ENCODE results near the gene AOX1. TPM values are rescaled to one million over a fixed set of nuclear protein-coding genes. Genes with fewer than 3 reads are reported as not detected.
"Not testable (repeated sequence)": the region's sequence is repeated elsewhere in the genome, so short reads cannot be mapped to it uniquely, and the experiment has no call there.

Gene AOX1
- polyA plus RNA-seq, 3 donors, result 2.1 to 2.8 (median 2.3) TPM

DNA sequence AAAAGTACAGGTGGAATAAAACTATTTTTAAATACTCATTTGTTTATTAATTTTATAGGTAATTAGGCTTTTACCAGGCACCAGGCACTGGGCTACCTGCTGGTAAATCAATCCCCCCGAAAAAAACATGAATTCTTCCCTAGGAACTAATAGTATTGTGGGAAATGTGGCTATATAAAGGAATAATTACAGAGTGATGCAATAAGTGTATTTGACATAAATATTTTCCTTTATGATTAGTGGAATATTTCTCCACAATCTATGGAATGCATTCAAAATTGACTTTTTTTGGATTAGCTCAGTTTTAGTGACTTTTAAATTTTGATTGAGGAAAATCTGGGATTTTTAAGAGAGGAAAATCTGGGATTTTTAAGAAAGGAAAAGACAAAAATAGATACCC lies 116.2 kb downstream of the AOX1 start:
- no peak for DNase-seq

DNA sequence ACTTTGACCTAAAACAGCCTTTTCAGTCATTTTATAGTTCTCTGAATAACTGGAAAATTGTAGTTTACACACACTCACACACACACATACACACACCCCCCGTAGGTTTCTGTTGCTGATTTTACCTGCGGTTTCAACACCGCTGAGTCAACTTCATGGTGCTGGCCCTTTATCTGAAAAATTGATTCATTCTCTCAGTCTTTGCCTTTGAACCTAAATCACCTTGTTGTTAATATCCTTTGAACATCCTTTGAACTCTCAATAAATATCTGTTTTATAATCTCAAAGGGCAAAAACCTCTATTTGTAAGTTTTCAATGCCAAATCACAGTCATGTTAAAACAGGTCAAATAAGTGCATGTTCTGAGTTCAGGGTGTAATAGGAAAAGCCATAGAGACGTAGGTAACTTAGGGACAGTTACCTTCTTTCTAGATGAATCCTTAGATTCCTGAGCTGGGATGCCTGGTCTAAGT lies 116.9 kb downstream of the AOX1 start:
- DNase-seq, result no peak

DNA sequence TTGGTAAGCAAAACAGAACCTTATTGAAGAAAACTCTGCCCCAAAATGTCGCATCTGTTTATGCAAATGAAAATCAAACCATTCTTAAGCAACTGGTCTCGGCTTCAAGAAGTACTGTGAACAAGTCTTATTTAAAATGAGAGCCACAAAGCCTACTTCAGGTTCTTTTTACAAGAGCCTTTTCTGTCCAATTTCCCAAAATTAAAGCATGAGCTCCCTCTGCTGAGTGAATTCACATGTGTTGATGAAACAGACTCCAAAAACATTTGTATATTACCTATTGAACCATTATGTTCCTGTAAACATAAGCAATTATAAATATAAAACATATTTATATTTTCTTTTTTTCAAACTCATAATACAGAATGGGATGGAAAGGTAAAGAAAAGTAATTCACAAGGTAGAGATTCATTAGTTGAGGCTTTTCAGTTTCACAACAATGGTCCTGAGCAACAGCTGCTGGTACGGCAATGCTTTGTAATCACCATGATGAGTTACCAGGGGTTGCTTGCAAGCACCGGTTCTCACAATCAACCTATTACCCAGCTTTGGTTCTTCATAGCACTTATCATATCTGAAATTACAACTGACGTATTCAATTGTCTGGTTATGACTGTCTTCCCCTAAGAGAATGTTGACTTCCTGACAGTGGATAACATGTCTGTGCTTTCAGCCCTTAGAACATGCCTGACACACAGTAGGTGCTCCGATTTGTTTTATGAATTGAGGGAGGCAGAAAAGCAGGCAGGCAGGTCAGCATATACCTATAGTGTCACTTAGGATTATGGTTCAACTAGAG lies 117.5 kb downstream of the AOX1 start:
- peak; percentile 56 for DNase-seq

DNA sequence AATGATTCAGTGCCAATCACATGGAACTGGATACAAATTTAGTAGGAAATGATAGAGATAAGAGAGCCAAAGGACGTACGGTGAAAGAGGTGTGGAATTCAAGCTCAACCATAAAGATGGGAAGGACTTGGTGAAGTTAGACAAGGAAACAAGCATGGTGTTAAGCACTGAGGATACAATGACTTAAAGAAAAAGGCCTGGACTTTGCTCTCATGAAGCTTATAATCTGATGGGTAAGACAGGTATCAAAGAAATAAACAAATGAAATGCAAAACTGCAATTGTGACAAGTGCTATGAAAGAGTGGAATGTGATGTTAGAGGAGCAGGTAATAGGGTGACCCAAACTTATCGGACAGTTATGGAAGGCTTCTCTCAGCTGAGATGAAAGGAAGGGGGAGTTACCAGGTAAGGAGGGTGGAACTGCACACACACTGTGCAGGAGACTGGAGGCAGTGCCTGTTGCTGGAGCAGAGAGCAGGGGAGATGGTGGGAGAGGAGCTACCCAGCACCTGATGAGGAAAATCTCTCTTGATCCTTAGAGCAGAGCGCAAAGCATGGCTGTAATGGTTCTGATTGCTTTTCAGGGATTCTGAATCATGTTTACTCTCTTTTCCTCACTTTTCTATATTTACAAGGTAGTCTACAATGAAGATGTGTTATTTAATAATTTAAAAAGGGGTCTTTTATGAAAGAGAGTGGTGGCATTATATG lies 118.3 kb downstream of the AOX1 start:
- no peak for DNase-seq

DNA sequence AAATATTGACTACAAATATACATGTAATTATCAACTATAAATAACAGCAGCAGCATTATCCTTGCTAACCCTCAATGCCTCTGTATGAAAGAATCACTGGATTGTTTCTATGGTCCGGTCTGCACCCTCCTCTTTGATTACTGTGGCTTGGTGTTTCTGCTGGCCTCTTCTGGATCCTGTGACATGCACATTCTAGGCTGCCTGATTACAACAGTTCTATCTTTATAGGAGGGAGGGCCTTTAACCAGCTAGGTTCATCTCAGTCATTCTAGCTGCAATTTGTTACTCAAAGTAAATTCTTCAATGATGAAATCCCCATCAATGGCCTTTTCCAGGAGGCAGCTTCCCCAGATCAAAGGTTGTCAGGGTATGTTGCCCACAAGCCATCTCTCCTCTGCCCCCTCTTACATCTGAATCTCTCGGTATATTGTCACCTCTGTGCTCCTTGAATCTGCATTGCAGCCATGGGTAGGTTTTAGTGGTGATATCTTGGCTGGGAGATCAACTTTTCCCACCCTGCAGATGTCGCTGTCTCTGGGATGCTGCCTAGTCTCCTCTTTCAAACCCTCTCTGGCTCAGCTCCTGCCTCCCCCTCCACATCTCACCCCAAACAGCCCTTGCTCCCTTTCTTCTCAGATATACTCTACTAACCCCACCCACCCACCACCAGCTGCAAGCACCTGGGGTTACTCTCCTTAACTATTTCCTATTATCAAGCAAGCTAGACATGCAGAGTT lies 119.7 kb downstream of the AOX1 start:
- DNase-seq, result no peak

DNA sequence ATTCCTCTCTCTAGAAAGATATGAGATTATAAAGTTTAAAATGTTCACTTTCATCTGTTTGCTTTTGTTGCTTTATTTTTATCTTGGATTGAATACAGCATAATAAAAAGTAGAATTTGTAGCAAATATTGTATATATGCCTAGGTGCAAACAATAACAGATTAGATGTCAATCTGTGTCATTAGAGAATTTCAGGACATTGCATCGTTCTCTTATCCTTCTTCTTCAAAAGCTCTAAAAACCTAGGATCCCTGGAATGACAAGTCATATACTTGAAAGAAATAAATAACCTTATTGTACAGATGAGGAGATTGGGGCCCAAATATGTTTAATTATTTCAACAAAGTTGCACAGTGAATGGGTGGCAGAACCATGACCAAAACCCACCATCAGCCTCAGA lies 123.1 kb downstream of the AOX1 start:
- DNase-seq, result no peak

DNA sequence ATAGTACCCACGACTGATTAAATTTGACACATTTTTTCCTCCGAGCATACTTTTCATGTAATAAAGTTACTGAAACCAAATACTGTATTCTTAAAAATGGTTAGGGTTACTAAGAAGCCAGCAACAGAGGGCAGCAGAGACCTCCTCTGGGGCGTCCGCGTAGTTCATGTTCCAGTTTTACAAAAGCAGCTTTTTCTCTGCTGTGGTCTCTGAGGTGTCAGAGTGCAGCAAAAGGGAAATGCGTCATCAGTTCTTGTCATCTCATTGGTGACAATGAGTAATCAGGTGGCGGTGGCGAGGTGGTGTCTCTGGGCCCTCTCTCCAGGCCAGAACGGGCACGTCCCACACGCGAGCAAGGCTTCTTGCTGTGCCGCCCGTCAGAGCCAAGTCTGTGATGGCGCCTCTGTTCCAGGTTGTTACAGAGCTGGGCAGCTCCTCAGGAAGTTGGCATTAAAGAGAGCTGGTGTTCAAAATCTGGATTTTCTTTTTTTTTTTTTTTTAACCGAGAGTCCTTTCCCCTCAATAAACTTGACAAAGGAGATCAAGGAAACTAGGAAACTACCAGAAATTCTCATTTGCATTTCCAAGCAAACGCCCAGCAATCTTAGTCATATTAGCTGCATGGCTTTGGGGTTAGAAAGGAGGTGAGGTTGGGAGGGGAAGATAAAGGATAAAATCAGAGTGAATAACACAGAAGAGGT lies 127.3 kb downstream of the AOX1 start:
- DNase-seq, result peak; percentile 88

DNA sequence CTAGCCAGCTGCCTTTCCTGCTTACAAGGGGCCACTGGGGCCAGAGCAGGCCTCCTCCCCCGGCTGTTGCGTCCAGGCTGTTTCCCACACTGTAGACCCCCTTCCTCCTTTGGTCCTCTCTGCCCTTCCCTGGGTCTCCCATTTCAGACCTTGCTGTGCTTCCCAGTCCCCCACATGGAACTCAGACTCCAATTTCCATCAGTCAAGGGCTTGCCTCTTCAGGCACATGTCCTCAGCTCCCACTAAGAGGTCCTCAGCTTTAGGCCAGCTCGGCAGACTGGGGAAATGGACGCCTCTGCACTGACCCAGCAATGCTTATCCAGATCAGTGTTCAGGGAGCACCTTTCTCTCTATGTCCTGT lies 127.9 kb downstream of the AOX1 start:
- DNase-seq, result no peak

DNA sequence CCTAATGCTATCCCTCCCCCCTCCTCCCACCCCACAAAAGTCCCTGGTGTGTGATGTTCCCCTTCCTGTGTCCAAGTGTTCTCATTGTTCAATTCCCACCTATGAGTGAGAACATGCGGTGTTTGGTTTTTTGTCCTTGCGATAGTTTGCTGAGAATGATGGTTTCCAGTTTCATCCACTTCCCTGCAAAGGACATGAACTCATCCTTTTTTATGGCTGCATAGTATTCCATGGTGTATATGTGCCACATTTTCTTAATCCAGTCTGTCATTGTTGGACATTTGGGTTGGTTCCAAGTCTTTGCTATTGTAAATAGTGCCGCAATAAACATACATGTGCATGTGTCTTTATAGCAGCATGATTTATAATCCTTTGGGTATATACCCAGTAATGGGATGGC lies 129.2 kb downstream of the AOX1 start:
- DNase-seq, result not testable (repeated sequence)

DNA sequence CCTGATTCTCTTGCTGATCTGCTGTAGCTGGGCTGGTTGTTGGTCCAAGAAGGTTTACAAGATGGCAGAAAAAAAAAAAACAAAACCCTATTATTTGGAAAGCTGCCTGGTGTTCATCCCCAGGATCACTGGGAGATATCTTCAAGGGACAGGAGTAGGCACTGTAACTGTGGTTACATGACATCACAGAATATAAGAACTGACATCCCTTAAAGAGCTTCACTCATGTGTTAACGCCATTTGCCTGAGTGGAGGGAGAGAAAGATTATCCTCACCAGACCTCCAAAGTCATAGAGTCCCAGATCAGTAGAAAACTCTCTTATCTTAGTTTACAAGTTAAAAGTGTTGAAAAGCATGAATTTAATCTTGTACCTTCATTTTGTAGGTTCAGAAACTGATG lies 130.6 kb downstream of the AOX1 start:
- DNase-seq, result no peak

Other genes starting within 250 kb of the AOX1 start
- 10 to 100 TPM; 14.2 to 17.0 (median 16.2) TPM for gene KCTD18, start 75.9 kb upstream of the AOX1 start, polyA plus RNA-seq (ENCODE audit: insufficient read length in 3 of 3)
- gene SGO2, start 59.8 kb upstream of the AOX1 start, polyA plus RNA-seq (ENCODE audit: insufficient read length in 3 of 3), result 10 to 100 TPM; 13.4 to 14.3 (median 13.9) TPM
- 100 to 1,000 TPM; 221 to 253 (median 245) TPM for gene BZW1, start 225.9 kb downstream of the AOX1 start, polyA plus RNA-seq (ENCODE audit: insufficient read length in 3 of 3)